Hematopoietic multipotent progenitor cell (in vitro differentiated cells): ENCODE results near the gene RXRA. TPM values are rescaled to one million over a fixed set of nuclear protein-coding genes. Genes with fewer than 3 reads are reported as not detected.
"Not testable (repeated sequence)": the region's sequence is repeated elsewhere in the genome, so short reads cannot be mapped to it uniquely, and the experiment has no call there.

Experiments used
- DNase-seq, 3 donors: peaks; one replicate each; pipeline ENCODE4 v3.0.0-alpha.2; 2011 to 2015; ENCODE audit warnings: low read depth in 2 of 3, low spot score in 2 of 3
- total RNA-seq: library from RNA; depleted of rRNA; stranded (reverse); fragments of >200 nt; gene quantifications from one replicate; pipeline ENCODE4 v1.2.3, GENCODE V29; 2012

Gene RXRA
- total RNA-seq, 1 donor = 27.7 TPM

DNA sequence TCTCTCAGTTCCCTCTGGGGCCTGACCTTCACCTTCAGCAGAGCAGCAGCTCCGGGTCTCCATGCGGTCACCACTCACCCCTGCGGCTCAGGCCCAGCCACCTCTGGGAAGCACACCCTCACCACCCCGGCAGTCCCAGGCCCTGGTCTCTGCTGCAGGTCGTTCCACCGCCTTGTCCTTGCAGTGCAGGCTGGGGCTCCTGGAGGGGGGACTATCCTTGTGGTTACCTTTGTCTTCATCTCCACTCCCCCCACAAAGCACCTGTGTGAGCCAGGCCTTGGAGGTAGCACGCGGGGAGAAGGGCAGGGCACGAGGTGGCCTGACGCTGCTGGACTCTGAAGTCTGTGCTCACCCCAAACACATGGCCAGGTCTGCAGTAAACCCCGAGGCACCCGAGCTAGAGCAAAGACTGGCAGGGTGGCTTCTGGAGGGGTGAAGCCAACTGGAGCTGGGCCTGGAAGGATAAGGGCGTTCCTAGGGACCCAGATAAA is 33.2 kb upstream of the RXRA start:
- no peak for DNase-seq

DNA sequence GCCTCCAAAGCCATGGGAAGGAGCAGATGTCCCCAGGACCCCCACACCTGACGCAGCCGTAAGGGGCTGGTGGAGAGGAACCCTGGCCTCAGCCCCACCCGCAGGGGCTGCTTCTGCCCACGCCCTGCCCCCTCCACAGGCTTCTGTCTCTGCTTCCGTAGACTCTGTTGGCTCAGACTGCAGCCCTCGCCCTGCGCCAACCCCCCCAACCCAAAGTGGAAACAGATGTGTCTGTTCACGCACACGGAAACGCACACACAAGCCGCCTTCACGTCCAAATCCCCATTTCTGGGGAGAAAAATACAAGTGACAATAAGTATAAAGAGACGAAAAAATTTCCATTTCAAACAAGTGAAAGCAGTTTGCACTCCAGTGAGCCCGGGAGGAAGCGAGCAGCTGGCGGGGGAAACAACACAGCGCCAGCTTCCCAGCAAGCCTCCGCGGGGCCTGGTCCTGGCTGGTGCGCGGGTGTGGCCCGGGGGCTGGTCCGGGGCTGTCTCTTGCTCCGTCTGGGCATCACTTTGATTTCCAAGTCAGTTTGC is 32.6 kb upstream of the RXRA start:
- peak in 2 of 3 donors; percentile 64 to 86 for DNase-seq

DNA sequence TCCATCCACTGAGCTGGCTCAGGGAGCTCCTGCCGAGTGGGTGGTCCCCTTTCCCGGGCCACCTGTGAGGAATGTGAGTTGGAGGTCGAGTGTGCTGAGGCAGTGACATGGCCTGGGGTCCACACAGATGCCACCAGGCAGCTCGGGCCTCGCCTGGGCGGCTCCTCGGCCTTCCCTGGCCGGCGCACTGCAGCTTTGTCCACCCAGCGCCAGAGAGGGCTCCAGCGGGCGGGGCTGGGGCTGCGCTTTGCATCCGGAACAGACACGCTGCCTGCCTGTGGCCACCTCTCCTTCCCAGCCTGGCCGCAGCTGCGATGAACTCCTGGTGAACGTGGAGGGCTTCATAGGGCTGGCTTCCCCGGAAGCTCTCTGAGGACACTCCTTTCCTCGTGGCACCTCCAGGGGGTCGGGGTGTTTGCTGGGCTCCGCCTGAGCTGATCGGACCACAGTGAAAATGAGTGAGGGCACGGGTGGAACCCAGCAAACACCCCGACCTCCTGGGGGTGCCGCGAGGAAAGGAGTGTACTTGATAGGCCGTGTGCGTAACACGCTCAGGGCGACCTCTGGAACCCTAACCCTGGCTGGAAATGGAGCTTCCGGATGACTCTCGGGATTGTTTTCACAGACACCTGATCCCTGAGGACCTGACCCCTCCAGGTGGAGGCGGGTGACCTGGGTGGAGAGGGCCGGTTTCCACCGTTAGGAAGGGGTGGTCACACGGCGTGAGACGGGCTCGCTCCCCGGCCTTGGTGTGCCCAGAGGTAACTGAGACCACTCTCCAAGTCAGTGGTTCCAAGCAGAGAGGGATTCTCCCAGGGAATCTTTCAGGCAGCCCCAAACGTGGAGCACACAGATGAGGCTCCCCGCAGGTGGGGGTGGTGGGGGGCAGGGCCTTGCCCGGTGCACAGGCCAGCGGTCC is 31.8 kb upstream of the RXRA start:
- DNase-seq = no peak

DNA sequence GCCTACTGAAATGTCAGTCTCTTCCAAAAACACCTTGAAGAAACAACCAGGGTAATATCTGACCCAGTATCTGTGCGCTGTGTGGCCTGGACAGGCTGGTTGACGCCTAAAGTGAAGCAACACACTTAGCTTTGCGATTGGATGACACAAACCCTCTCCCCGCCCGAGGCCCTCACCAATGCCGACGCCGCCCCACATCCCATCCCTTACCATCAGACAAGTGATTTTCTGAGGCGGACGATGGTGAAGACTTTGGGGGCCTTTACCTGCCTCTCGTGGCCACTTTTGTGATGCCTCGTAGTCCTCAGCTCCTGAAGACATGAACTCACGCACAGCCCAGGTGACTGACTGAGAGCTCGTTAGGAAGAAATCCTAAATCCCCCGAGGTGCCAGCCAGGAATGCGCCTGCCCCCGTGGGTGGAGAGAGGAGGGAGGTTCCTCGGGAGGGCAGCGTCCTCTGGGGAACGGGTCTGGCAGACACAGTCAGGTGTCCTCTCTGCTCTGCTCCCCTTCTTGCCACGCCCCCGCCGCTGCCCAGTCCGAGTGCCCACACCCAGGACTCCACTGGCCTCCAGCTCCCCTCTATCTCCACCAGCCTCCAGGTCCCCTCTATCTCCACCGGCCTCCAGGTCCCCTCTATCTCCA is 31.0 kb upstream of the RXRA start:
- no peak for DNase-seq

DNA sequence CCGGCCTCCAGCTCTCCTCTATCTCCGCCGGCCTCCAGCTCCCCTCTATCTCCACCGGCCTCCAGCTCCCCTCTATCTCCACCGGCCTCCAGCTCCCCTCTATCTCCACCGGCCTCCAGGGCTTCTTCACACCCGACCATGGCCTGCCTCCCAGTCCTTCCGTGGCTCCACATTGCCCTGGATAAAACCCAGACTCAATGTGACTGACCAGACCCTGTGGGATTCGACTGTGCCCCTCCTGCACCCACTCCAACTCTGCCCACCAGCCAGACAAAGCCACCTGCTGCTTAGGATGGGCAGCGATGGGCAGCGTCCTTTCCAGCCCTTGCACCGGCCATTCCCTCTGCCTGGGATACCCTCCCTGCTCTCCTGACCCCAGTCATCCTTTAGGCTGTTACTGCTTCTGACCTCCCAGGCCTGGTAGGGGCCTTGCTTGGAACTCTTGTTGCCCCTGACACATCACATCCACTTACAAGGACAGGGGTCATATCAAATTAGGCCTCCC is 30.5 kb upstream of the RXRA start:
- DNase-seq = no peak

DNA sequence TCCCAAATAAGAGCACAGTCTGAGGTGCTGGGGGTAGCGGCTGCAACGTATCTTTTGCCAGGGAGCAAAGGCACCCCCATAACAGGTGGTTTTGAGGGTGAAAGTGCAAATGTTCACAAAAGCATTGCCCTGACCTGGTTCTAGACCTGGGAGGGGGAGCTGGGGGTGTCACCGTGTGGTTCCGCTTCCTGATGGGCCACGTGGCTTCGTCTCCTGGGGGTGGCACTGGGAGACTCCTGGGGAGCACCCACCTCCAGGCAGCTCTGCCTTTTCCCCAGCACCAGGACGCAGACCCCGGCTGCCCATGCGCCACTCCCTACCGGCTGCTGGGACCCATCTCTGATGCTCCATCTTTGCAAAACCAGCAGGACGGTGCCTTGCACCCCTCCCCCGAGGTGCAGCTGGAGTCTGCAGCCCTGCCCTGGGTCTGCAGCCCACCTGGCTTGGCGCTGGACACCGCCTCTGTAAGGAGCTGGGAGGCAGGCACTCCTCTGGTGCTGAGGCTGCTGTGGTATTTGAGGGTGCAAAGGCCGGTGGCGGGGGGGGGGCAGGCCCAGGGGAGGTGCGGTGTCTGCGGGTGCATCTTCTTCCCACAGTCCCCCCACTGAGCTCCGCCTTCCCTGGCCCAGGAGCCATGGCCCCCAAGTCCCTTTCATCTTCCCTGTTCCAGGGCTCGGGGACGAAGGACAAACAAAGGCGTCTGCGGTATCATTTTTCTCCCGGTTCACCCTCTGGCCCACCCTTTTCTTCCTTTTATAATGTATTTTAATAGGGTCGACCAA is 29.8 kb upstream of the RXRA start:
- DNase-seq = no peak

DNA sequence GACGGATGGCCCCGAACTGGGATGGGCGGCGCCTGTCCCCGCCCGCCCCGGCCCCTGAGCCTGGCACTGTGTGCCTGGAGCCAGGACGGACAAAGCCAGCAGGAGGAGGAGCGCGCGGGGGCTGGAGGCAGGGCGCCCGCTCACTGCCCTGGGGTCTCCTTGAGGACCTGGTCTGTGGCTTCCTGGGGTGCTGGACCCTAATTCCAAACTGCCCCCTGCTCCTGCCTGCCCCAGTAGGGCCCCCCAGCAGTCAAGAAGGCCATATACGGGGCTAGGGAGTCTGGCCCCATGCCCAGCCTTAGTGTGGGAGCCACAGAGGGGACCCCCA is 29.2 kb upstream of the RXRA start:
- no peak for DNase-seq

DNA sequence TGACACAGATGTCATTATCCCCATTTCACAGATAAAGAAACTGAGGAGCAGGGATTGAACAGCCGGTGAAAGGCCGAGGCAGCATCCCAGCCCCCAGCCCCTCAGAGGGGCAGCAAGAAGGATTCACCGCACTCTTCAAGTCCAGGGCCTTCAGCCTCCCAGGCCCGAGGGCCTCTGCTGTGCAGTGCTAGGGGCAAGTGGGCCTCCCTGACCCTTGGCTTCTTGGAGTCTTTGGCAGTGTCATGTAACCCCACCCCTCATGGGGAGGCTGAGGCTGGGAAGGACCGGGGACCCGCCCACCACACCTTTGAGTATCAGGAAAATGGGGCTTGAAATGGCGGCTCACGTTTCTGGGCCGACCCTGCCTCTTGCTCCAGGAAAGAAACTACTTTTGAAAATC is 28.7 kb upstream of the RXRA start:
- DNase-seq = no peak

DNA sequence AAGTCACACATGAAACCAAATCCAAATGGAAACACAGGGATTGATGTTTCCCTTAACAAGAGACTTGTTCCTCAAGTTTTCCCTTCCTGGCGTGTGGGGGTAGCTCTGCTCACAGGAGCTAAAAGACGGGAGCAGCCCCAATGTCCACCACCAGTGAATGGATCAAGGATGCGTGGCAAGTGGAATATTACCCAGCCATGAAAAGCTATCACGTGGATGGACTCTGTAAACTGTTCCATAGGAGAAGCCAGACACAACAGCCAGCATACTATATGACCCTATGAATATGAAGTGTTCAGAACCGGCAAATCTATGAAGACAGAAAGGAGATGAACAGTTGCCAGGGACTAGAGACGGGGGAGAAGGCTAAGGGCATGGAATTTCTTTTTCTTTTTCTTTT is 28.3 kb upstream of the RXRA start:
- DNase-seq = no peak

DNA sequence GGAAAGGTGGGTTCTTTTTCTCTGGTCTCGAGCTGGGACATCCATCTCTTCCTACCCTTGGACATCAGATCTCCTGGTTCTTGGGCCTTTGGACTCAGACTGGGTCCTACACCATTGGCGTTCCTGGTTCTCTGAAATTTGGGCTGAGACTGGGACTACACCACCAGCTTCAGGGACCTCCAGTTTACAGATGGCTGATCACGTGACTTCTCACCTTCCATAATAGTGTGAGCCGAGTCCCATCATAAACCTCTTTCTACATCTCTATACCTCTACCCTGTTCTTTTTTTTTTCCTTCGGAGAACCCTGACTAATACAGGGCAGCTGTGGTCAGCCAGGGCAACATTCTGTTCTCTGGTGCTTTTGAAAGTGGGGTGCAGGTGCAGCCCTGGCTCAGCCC is 27.2 kb upstream of the RXRA start:
- DNase-seq = no peak

DNA sequence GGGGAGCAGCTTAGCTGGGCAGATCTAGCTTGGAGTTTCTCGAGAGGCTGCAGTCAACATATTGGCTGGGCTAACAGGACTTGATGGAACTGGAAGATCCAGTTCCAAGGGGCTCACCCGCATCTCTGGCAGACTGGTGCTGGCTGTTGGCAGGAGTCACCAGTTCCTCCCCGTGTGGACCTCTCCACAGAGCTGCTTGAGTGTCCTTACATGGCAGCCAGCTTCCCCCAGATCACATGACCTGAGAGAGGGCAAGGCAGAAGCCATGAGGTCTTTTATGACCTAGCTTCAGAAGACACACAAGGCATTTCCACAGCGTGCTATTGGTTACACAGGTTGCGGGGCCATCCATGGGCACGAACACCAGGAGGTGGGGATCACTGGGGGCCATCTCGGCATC is 26.4 kb upstream of the RXRA start:
- no peak for DNase-seq

DNA sequence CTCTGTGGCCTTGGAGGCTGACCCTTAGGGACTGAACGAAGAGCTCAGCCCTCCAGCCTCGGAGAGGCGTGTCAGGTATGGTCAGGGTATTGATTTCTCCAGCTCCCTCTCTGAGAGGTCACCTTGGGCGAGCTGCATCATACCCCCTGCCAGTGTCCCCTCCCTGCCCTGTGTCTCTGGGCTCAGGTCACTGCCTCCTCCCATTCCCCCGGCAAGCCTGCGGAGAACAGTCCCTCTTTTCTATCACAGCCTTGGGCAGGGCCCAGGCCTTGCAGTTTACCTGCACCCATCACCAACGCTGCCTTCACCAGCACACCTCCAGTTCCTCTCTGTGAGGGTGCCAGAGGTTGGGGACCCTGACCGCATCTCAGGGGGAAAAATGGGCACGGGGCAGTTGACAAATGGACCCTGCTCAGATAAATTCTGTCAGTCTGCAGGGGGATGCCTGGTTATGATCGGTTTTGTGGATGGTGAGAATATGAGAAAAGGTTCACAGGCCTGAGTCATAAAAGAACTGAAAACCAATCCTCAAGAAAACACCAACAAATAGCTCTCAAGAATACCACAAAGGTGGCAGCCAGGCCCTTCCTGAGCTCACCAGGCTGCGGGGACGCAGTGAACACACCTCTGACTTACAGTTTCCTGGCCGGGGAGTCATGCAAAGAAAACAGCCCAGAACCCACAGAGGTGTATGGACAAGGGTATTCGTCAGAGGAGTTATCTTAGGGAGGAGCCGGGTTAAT is 24.7 kb upstream of the RXRA start:
- DNase-seq = no peak

DNA sequence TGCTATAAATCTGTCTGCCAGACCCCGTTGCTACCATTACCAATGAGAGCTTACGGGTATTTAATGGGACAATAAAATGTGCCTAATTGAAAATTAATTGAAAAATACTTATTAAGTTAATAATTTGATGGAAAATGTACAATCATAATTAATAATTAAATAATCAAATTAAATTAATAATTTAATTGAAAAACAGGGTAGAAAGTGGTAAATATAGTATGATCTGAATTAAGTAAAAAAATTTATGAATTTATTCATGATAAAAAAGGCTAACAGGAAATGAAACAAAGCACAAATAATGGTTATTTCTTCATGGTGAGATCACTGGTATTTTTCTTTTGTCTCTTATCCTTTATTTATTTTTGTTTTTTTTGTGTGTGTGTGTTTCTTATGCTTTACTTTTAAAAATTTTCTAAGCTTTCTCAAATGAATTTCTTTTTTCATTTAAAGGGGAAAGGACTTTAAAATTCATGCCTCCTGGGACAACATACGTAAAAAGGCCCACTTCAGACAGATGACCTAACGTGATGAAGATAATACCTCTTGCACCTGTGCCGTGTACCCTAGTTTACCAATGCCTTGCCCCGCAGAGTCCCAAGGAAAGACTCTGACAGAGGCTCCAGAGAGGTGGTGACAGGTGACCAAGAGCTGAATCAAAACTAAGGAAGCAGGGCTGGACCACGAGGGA is 24.0 kb upstream of the RXRA start:
- no peak for DNase-seq

DNA sequence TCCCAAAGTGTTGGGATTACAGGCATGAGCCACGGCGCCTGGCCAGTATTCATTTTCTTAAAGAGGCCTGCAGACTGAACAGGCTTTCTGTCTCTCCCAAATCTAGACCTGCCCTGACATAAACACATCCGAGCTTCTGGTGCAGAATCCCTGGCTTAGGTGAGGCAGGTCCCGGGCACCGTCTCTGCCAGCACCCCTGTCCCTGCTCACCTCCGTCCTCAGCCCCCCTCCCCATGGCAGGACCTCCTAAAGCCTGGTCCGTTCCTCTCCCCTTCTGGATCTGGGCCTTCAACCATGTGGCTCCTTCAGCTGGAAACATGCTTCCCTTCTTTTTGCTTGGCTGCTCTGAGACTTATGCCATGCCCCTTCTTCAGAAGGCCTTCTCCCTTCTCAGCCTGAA is 22.7 kb upstream of the RXRA start:
- DNase-seq = no peak

DNA sequence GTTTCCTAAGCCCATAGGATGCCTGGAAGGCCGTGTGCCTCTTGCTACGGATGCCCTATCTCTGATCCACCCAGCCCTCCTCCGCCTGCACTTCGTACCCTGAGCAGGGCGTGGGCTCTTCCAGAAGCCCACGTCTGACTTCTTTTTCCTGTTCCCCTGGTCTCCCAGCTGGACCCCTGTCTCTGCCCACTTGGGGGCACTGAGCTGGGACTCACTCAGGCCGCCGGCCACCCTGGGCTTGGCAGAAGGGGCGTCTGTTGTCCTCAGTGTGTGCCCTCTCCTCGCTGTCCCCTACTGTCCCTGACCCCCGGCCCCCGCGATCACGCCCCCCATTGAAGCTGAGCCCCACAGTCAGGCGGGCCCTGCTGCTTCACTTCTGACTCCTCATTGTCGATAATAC is 22.0 kb upstream of the RXRA start:
- no peak for DNase-seq

DNA sequence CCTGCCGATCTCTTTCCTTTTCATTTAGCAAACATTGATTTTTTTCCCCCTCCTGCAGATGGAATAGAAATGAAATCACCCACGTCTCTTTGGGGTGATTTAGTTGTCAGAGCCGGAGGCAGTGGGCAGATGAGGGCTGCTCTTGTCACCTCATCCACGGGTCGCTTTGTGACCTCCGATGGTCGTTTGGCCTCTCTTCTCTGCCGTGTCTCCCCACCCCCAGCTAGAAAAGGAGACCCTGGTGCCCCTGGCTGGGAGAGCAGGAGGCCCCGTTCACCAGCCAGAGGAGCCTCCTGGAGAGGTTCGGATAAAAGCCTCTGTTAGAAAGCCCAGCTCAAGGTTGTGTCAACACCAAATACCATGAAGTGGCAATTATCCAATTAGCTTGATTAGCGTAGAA is 21.6 kb upstream of the RXRA start:
- DNase-seq = no peak

DNA sequence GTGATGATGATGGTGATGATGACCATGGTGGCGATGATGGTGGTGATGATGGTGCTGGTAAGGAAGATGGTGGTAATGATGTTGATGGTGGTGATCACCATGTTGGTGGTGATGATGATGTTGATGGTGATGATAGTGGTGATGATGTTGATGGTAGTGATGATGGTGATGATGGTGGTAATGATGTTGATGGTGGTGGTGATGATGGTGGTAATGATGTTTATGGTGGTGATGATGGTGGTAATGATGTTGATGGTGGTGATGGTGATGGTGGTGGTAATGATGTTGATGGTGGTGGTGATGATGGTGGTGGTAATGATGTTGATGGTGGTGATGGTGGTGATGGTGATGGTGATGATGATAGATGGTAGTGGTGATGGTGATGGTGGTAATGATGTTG is 20.7 kb upstream of the RXRA start:
- no peak for DNase-seq

DNA sequence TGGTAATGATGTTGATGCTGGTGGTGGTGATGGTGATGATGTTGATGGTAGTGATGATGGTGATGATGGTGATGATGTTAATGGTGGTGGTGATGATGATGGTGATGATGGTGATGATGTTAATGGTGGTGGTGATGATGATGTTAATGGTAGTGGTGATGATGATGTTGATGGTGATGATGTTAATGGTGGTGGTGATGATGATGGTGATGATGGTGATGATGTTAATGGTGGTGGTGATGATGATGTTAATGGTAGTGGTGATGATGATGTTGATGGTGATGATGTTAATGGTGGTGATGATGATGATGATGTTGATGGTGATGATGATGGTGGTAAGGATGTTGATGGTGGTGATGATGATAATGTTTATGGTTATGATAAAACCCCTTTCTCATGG is 20.2 kb upstream of the RXRA start:
- not testable (repeated sequence) for DNase-seq

DNA sequence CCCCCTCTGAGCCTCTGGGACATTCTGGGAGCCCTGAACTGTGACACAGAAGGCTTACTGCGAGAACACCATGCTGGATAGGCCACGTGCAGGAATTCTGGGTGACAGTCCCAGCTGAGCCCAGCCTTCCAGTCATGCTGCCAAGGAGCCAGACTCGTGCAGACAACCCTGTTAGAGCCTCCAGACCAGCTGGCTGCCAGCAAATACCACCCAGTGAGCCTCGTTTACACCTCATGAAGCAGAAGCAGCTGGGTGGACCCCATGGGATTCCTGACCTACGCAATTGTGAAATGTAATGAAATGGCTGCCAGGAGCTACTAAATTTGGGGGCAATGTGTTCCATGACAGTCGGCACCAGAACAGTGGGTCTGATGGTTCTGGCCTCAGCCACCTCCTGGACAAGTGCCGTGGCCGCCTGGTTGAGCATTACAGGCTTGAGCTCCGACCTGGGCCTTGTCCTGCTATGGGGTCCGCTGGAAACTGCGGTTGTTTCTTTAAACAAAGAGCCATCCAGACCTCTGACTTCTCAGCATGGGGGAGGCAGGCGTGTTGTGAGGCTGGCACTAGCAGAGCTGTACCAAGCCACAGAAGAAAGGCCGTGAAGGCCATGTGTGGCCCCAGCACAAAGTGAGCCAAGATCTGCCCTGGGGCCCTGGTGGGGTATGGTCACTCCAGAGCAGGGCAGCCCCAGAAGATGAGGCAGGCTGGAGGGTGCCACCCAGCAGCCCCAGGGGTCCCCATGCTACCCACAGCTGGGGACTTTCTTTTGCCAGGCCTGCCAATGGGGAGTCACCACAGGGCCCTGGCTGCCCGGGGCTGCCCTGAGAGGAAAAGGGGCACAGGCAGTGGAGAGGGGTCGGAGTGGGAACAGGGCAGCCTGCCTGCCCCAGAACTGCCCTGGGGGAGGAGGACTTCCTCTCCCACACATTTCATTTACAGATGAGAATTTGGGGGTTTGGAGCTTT is 19.3 kb upstream of the RXRA start:
- DNase-seq = no peak
